Stimulated activated CD4-positive, alpha-beta T cell treated with anti-CD3 and anti-CD28 coated beads, Interleukin-12 subunit alpha, Interleukin-12 subunit beta, amount 100 ng/mL, for 48 hours (primary cell): ENCODE data around the gene EIF3B.
"Not testable (repeated sequence)": the region's sequence is repeated elsewhere in the genome, so short reads cannot be mapped to it uniquely, and the experiment has no call there.

Experiments
- DNase-seq, 3 donors: peaks; one replicate each; pipeline ENCODE4 v3.0.0-alpha.2; 2020; ENCODE audit warnings: low read depth in 2 of 3, low spot score in 1 of 3

The EIF3B gene

DNA sequence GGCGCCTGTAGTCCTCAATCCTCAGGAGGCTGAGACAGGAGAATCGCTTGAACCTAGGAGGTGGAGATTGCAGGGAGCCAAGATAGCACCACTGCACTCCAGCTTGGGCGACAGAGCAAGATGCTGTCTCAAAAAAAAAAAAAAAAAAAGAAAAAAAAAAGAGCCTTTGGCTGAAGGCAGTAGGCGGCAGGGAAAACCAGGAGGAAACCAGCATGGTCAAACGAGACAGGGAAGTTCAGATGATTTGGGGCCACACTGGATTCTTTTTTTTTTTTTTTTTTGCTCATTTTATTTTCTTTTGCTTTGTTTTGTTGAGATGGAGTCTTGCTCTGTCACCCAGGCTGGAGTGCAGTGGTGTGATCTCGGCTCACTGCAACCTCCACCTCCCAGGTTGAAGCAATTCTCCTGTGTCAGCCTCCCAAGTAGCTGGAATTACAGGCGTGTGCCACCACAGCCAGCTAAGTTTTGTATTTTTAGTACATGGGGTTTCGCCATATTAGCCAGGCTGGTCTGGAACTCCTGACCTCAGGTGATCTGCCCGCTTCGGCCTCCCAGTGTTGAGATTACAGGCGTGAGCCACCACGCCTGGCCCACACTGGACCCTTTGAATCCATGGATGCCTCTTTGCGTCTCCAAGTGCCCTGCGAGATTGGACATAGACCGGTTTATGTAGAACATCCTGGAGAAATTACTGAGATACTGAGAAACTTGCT lies 7.1 kb upstream of the EIF3B start:
- DNase-seq, result not testable (repeated sequence)

DNA sequence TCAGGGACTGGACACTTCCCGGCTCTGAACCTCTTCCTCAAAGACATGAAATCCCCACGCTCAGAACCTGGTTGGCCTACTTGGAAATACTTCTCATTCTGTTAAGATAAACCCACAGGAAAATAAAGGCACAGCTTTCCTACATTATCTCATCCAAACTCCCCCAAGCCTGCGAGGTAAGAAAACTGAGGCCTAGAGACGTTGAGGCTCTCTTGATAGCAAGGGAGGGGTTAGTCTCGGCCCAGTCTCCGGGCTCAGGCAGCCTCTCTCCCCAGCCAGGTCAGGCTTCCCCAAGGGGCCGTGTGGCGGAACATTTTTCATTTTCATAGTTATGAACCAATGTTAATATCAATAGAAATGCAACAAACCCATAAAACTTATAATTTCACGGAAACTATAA lies 4.6 kb upstream of the EIF3B start:
- no peak for DNase-seq

DNA sequence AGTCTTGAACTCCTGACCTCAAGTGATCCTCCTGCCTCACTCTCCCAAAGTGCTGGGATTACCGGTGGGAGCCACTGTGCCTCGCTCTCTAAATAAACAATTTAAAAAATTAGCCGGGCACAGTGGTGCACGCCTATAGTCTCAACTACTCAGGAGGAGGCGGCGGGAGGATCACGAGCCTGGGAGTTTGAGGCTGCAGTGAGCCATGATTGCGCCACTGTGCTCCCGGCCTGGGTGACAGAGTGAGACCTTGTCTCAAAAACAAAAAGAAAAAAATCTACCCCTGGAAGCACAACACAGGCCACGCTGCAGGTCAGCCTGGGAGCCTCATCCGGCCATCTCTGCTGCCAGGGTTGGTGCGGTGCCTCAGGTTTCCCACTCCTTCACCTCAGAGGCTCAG lies 3.8 kb upstream of the EIF3B start:
- DNase-seq, result no peak

DNA sequence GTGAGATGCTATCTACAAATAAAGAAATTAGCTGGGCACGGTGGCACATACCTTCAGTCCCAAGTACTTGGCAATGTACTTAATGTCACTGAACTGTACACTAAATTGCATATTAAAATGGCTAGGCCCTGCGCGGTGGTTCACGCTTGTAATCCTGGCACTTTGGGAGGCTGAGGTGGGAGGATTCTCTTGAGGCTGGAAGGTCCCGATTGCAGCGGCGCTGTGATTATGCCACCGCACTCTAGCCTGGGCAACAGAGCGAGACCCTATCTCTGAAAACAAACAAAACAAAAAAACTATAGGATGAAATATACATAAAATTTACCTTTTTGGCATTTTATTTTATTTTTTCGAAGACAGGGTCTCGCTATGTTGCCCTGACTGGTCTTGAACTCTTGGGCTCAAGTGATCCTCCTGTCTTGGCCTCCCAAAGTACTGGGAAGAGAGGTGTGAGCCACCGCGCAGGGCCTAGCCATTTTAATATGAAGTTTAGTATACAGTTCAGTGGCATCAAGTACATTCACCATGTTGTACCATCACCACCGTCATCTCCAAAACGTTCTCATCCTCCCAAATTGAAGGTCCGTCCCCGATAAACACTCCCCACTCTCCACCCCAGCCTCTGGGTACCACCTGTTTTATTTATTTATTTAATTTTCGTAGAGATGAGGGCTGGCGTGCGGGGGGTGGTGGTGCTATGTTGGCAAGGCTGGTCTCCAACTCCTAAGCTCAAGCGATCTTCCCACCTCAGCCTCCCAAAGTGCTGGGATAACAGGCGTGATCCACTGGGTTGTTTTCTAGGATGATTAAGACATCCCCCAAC lies 1.3 kb upstream of the EIF3B start:
- DNase-seq, result no peak

DNA sequence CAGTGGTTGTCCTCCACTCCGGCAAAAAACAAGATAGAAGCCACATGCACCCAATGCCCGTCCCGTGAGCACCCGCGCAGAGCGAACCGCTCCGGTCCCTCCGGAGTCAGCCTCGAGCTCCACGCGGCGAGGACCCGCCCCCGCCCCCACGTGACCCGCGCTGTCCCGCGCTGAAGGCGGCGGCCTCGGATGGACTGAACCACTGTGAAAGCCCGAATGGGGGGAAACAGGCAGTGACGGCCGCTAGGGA lies 766 bp upstream of the EIF3B start:
- DNase-seq, result peak; percentile 86 to 88 (median 87)

DNA sequence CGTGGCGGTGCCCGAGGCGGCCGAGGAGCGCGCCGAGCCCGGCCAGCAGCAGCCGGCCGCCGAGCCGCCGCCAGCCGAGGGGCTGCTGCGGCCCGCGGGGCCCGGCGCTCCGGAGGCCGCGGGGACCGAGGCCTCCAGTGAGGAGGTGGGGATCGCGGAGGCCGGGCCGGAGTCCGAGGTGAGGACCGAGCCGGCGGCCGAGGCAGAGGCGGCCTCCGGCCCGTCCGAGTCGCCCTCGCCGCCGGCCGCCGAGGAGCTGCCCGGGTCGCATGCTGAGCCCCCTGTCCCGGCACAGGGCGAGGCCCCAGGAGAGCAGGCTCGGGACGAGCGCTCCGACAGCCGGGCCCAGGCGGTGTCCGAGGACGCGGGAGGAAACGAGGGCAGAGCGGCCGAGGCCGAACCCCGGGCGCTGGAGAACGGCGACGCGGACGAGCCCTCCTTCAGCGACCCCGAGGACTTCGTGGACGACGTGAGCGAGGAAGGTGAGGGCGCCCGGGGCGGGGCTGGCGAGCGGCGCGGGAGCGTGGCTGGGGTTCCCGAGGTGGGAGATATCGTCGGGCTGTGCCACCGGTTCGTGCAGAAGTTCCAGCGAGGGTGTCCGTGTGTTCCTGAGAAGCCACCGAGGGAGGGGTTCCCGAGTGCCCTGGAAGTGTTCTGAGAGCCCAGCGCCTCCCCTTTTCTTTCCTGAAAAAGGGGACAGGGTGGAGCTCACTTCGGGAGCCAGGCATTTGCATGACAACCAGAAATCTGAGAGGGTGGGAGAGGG lies 495 bp downstream of the EIF3B start:
- peak in 1 of 3 donors; percentile 30 for DNase-seq

DNA sequence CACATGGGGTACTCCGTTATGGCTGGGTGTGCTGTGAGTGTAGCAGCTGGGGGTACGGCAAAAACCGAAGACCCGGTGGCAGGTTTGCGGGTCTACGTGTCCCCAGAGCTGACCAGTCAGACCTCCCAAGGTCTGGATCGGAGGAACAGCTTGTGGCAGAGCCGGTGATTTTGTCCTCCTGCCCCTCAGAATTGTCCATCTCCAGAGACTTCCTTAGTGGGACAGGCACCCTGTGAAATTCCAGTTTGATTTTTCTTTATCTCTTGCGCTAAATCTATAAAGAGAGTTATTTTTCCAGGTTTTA lies 1.0 kb downstream of the EIF3B start:
- no peak for DNase-seq

DNA sequence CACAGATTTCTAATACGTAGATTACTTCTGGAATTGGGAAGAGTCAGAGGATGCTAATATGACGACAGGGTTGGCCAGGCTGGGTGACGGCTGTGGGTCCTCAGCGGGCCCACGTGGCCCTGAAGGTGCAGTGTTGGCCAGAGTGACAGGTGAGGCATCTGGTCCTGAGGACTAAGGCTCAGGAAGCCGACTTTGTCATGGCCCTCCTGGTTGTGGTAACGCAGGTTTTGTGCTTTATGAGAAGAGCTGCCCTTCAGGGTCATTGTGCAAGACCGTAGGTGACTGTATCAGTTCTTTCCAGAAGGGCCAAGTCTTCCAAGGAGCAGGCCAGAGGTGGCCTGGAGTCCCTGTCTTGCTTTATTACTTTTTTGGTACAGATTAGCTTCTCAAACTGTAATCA lies 2.5 kb downstream of the EIF3B start:
- no peak for DNase-seq

DNA sequence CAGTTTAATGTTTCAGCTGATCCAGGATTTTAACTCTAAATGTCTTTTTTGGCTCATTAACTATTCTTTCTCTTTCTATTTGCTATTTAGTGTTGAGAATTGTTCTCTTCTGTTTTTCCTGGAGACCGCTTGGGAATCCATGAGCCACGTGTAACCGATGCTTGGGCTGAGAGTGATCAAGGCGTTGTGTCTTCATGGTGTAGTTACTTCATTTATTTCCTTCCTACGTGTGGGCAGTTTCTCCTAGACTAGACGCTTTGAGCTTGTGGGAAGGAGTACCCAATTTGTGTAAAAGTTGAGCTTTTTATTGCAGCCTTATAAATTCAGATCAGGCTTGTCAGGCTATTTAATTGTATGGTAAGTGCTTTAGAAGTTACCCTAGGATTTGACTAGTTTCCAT lies 2.9 kb downstream of the EIF3B start:
- DNase-seq, result no peak

DNA sequence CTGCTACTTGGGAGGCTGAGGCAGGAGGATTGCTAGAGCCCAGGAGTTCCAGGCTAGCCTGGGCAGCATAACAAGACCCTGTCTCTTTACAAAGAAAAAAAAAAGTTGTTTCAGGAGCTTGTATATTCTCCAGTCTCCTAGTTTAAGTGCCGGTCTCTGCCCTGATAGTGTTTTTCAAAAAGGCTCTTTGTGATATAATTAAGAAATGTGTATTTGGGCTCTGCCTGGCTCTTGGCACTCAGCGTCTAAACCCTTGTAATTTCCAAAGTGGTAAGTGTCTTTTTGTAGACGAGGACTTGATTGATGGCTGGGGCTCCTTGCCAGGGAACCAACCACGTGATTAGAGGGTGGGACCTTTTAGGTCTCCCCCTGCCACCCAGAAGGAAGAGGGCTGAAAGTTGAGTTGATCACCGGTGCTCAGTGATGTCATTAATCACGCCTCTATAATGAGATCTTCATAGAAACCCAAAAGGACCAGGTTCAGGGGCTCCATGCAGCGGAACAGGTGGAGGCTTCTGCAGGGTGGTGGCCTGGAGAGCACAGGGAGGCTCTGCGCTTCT lies 4.4 kb downstream of the EIF3B start:
- no peak for DNase-seq

DNA sequence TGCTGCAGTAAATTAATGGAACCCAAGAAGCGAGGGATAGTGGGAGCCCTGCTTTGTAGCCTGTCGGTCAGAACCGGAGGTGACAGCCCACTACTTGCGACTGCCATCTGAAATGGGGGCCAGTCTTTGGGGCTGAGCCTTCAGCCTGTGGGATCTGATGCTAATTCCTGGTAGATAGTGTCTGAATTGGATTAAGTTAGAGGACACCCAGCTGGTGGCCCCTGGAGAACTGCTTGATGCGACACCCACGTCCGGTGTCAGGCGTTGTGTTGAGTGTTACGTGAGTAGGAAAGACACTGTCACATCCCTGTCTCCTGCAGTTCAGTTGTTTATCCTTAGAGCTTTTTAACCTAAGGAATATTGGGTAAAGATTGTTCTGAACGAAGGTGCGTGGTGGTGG lies 5.0 kb downstream of the EIF3B start:
- no peak for DNase-seq

DNA sequence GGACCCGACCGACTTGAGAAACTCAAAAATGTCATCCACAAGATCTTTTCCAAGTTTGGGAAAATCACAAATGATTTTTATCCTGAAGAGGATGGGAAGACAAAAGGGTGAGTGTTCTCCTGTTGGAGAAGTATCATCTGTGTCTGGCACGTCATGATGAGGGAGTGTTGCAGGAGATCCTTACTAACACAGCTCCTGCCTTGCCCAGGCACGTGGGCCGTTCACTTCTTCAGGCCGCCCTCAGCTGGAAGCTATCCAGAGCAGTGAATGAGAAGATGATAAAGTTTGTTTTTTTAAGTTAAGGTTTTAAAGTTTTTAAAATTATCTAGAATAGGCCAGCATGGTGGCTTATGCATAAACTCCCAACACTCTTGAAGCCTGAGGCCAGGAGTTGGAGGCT lies 6.2 kb downstream of the EIF3B start:
- no peak for DNase-seq

DNA sequence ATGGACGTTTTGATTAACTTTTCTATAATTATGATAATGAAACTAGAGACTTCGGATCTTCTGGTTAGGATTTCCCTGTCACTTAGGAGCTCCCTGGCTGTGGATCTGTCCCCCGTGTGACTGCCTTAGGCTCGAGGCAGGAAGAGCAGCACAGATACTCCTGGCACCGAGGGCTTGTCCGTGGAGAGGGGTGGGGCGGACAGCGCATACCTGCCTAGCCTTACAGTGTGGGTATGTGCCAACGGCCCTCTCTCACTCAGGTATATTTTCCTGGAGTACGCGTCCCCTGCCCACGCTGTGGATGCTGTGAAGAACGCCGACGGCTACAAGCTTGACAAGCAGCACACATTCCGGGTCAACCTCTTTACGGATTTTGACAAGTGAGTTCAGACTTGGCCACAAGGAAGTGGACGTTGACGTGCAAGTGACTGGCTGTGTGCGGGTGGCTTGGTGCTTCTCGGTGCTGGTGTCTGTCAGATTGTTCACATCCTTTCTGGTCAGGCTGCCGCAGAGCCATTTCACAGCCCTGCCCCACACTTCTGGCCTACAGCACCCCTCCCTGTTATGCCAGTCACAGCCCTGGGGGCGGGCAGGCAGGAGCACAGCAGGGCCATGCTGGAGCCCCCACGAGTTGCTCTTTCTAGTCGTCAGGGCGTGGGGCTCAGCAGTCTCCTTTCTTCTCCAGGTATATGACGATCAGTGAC lies 7.9 kb downstream of the EIF3B start:
- DNase-seq, result no peak

DNA sequence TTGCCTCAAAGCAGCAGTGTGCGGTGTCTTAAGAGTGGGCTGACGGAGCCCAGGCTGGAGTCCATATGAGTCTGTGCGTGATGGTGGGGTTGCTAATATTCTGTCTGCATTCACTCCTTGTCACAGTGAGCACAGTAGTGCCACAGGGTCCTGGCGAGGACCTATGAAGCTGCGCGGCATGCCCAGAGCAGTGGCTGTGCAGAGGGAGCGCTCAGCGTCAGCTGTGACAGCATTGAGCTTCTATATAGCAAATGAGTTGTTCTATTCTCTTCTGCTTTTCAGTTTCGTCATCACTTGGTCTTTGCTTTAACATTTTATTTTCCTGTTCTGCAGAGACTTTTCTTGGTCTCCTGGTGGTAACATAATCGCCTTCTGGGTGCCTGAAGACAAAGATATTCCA lies 14.5 kb downstream of the EIF3B start:
- no peak for DNase-seq

DNA sequence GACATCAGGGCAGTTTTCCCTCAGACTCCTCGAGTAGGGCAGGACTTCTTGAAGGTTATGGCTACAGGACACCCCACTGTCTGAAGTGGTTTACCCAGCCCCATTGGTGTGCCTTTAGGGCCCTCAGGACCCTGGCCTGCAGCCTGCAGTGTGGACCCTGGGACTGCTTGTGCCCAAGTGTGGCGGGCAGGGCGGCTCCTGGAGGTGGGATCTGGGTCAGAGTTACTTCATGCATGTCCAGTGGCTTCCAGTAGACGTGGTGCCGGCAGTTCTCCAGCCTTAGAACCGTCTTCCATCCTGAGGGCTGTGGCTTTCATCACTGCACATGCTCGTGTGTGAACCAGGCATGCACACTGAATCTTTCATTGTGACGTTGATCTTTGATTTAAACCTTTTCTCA lies 16.7 kb downstream of the EIF3B start:
- no peak for DNase-seq

DNA sequence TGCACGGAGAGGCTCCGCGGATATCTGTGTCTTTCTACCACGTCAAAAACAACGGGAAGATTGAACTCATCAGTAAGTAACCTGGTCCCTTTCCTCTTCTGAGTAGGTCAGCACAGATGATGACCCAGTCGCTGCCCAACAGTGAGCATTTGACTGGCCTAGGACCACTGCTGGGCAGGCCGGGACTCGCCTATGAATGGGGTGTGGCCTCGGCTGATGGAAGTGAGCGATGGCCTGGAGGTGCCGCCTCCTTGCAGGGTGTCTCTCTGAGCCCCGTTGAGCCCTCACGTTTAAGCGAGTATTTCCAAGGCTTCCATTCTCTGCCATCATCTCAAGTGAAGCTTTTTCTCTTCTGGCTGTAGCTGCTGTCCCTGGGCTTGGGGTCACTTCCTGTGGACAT lies 18.1 kb downstream of the EIF3B start:
- DNase-seq, result no peak

DNA sequence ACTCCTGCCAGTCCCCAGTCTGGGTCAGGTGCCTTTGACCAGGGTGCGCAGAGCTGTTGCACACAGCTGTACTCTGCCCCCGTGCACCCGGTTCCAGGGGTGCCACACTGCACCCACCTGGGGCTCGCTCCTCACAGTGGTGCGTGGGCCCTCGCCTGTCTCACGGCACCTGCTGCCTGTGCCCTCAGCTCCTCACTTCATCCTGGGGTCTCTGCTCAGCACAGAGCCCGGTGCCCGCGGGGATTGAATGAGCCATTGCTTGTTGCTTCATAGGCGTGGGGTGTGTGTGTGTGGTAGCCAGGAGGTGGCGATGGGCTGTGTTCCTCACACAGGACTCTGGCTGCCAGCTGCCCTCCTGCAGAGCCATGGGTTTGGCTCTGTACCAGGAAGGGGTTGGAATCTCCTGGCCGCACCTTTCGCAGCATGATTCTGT lies 18.5 kb downstream of the EIF3B start:
- DNase-seq, result no peak

DNA sequence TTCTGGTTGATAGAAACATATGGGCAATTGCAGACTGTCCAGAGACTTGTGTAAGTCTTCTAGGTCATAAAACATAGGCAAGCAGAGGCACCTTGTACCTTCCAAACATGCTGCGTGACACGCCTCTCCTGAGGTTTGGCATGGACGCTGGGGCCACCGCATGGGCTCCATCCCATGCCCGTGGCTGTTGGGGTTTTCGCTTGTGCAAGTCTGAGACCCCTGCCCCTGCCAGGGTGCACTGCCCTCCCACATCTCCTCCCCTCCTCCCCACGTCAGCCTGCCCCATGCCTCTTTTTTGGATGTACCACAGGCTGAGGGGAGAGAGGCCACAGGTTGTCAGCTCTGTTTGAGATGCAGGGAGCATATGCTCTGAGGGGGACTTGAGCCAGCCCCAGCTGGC lies 19.0 kb downstream of the EIF3B start:
- no peak for DNase-seq

DNA sequence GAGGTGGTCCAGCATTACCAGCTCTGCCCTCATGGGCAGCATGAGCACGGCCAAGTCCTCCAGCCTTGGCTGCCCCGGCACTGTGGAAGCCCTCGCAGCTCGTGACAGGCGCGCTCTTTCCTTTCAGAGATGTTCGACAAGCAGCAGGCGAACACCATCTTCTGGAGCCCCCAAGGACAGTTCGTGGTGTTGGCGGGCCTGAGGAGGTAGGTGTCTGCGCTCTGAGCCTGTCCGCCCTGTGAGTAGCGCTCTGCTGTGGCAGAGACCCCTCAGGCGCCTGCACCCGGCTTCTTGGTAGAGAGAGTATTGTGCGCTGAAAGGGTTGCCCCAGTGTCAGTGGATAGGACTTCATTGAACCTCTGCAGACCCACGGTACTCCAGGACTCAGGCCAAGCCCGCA lies 19.8 kb downstream of the EIF3B start:
- no peak for DNase-seq

DNA sequence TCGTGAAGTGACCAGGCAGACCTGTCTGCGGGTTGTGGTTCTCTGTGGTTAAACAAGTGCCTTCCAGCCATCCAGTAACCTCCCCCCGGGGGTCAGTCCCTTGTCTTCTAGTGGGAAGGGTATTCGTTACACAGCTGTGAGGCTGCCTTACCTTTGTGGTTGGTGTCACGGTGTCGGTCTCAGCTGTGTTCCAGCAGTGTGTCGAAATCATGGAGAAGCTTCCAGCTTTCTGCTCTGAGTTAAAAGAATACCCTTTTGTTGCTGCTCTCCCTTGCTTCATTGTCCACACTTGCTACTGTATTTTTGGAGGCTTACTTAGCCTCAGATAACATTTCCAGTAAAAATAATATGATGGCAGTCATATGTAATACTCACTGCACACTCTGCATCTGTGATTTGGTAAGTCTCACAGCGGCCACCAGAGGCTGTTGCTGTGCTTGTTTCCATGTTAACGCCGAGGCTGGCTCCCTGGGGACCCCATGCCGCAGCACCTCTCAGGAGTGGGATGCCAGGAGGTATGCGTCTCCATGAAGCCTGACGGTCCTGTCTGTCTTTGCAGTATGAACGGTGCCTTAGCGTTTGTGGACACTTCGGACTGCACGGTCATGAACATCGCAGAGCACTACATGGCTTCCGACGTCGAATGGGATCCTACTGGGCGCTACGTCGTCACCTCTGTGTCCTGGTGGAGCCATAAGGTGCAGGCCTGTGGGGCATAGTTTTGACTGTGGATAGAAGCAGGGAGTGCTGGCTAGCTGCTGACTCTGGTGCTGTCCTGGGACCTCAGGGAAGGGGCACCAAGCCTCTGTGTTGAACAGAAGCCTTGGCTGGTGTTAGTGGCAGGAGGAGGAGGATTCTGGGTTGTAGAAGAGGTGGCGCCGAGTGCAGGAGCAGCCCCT lies 20.5 kb downstream of the EIF3B start:
- DNase-seq, result no peak
